HEK293T (cell line): ENCODE results near the gene CDH26.

Source experiments
- ELF4 ChIP-seq: fragments of 450-650 bp; IDR thresholded peaks from 2 replicates; pipeline ENCODE4 v1.6.1; 2017; ENCODE audit warnings: antibody characterized with exemption
- FOXA1 ChIP-seq: fragments of 450-650 bp; IDR thresholded peaks from 2 replicates; pipeline ENCODE4 v1.6.1; 2016; ENCODE audit warnings: mild to moderate bottlenecking
- L3MBTL2 ChIP-seq: fragments of 450-650 bp; conservative IDR thresholded peaks from 2 replicates; pipeline ENCODE4 v1.6.1; 2016; ENCODE audit warnings: mild to moderate bottlenecking
- TARDBP ChIP-seq: fragments of 450-650 bp; IDR thresholded peaks from 2 replicates; pipeline ENCODE4 v1.6.1; 2016
- ZNF384 ChIP-seq: fragments of 450-650 bp; IDR thresholded peaks from 2 replicates; pipeline ENCODE4 v1.6.1; 2016
- TF ChIP-seq, protein P1 (sequence below): fragments of 450-650 bp; IDR thresholded peaks from 2 replicates; pipeline ENCODE4 v1.6.1; 2016

DNA sequence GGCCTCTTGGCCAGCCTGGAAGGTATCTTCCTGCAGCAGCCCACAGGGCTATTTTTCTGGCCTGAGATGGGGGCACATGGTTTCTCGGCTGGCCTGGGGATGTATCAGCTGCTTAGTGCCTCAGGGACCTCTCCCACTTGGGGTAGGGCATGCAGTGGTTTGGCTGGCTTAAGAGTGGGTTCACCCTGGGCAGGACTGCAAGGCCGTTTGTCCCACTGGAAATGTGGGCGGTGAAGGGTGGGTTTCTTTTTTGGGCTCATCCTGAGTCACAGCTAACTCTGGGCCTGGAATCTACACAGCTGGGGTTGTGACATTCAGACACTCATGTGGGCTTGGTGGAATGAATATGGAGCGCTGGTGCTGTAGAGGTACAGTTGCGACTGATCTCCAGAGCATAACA lies 62.0 kb downstream of the CDH26 start:
- TF ChIP-seq, protein P1, sequence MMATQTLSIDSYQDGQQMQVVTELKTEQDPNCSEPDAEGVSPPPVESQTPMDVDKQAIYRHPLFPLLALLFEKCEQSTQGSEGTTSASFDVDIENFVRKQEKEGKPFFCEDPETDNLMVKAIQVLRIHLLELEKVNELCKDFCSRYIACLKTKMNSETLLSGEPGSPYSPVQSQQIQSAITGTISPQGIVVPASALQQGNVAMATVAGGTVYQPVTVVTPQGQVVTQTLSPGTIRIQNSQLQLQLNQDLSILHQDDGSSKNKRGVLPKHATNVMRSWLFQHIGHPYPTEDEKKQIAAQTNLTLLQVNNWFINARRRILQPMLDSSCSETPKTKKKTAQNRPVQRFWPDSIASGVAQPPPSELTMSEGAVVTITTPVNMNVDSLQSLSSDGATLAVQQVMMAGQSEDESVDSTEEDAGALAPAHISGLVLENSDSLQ = no peak
- TF ChIP-seq FOXA1 (no peak), TARDBP (no peak), ELF4 (no peak), ZNF384 (no peak), L3MBTL2 (no peak)
